H1 (cell line): ENCODE results near the gene CYP26A1. TPM values are rescaled to one million over a fixed set of nuclear protein-coding genes. Genes with fewer than 3 reads are reported as not detected.

ENCODE experiments used
- CTCF ChIA-PET: fragments of 300-600 bp; sonication (Branson Sonifier 250); formaldehyde crosslinking; loops from one replicate; lab custom pipeline; 2021; ENCODE audit not compliant: partially characterized antibody; lab: Charles Lee
- POLR2A ChIA-PET: fragments of 300-600 bp; sonication (Branson Sonifier 250); formaldehyde crosslinking; loops from one replicate; lab custom pipeline; 2021; ENCODE audit warnings: inconsistent platforms; ENCODE audit not compliant: partially characterized antibody; lab: Charles Lee
- DNase-seq, 2 experiments: peaks; one replicate each; pipeline versions ENCODE4 v3.0.0 to v3.0.0-alpha.2; 2010 to 2022; ENCODE audit warnings: low spot score in 2 of 2, low read depth in 1 of 2, mixed read lengths in 1 of 2
- FAIRE-seq: peaks from 2 replicates; lab custom pipeline; 2011; peaks lifted over from hg19 to GRCh38; lab: Jason Lieb, UNC
- H2AFZ ChIP-seq: 2 replicates; pipeline ENCODE4 v1.8.1; 2012; ENCODE audit warnings: low read length, inconsistent platforms
- H2AK5ac ChIP-seq: 2 replicates; pipeline ENCODE4 v1.6.1; 2013; ENCODE audit warnings: low read depth, low read length
- H2BK120ac ChIP-seq: replicated peaks from 2 replicates; pipeline ENCODE3; 2013; ENCODE audit warnings: low read depth, low read length, inconsistent platforms
- H2BK12ac ChIP-seq: 2 replicates; pipeline ENCODE4 v1.6.1; 2013; ENCODE audit warnings: low read depth, low read length
- H2BK15ac ChIP-seq: 2 replicates; pipeline ENCODE4 v1.6.1; 2013; ENCODE audit warnings: low read length
- H2BK20ac ChIP-seq: 2 replicates; pipeline ENCODE4 v1.6.1; 2013; ENCODE audit warnings: low read length
- H2BK5ac ChIP-seq: 2 replicates; pipeline ENCODE4 v1.6.1; 2013; ENCODE audit warnings: low read depth, low read length
- H3K14ac ChIP-seq: 2 replicates; pipeline ENCODE4 v1.6.1; 2013; ENCODE audit warnings: inconsistent platforms; ENCODE audit not compliant: insufficient read length
- H3K18ac ChIP-seq: 2 replicates; pipeline ENCODE4 v1.6.1; 2013; ENCODE audit warnings: low read length; ENCODE audit errors: extremely low read depth
- H3K23ac ChIP-seq: 2 replicates; pipeline ENCODE4 v1.6.1; 2013; ENCODE audit warnings: inconsistent platforms; ENCODE audit not compliant: insufficient read length
- H3K23me2 ChIP-seq: 2 replicates; pipeline ENCODE4 v1.6.1; 2013; ENCODE audit warnings: low read depth, low read length
- H3K27ac ChIP-seq: 2 replicates; pipeline ENCODE4 v1.6.1; 2011; ENCODE audit warnings: low read depth, low read length, inconsistent platforms
- H3K27me3 ChIP-seq, 4 experiments: replicated peaks in 1 of 4; 1 replicate in 1 of 4; 2 replicates in 3 of 4; pipeline versions ENCODE4 v1.6.1 to v1.8.1; 2011 to 2013; ENCODE audit warnings: low read length in 3 of 4, mild to moderate bottlenecking in 3 of 4, inconsistent platforms in 2 of 4, mixed read lengths in 2 of 4, moderate library complexity in 1 of 4; ENCODE audit not compliant: control insufficient read depth in 3 of 4, insufficient read depth in 3 of 4; ENCODE audit errors: extremely low read depth in 1 of 4
- H3K36me3 ChIP-seq, 4 experiments: 2 replicates each; pipeline versions ENCODE4 v1.6.1 to v1.8.1; 2011 to 2013; ENCODE audit warnings: mild to moderate bottlenecking in 4 of 4, low read length in 3 of 4, moderate library complexity in 2 of 4, control low read depth in 1 of 4, inconsistent platforms in 1 of 4; ENCODE audit not compliant: insufficient read depth in 4 of 4, control insufficient read depth in 2 of 4
- H3K4ac ChIP-seq: replicated peaks from 2 replicates; pipeline ENCODE3; 2013; ENCODE audit warnings: low read length, low read depth, mixed read lengths, inconsistent platforms; ENCODE audit not compliant: insufficient read length
- H3K4me1 ChIP-seq, 4 experiments: replicated peaks in 1 of 4; 1 replicate in 1 of 4; 2 replicates in 3 of 4; pipeline versions ENCODE4 v1.6.1 to v1.8.1; 2011 to 2013; ENCODE audit warnings: low read length in 3 of 4, inconsistent platforms in 2 of 4, mixed read lengths in 1 of 4; ENCODE audit not compliant: insufficient read depth in 4 of 4, control insufficient read depth in 3 of 4
- H3K4me2 ChIP-seq, 2 experiments: 2 replicates each; pipeline versions ENCODE4 v1.6.1 to v1.8.1; 2011 to 2013; ENCODE audit warnings: low read depth in 2 of 2, low read length in 2 of 2, control low read depth in 1 of 2, inconsistent platforms in 1 of 2, mild to moderate bottlenecking in 1 of 2; ENCODE audit not compliant: insufficient read depth in 1 of 2
- H3K4me3 ChIP-seq, 4 experiments: fragments of 200-600, 300-600 bp in 1 of 4; sonication (generic), shearing (Covaris generic), sonication (Bioruptor Twin) in 1 of 4; 2 replicates each; pipeline versions ENCODE4 v1.5.1 to v1.8.1; 2011 to 2016; ENCODE audit warnings: low read length in 4 of 4, low read depth in 3 of 4, control low read depth in 2 of 4, inconsistent platforms in 2 of 4, mild to moderate bottlenecking in 2 of 4, mixed read lengths in 1 of 4, moderate library complexity in 1 of 4; ENCODE audit not compliant: insufficient read depth in 2 of 4; ENCODE audit errors: extremely low read depth in 1 of 4
- H3K56ac ChIP-seq: replicated peaks from 2 replicates; pipeline ENCODE3; 2013; ENCODE audit warnings: low read depth, mild to moderate bottlenecking, mixed read lengths, low read length, inconsistent platforms; ENCODE audit not compliant: insufficient read length
- H3K79me1 ChIP-seq: 2 replicates; pipeline ENCODE4 v1.6.1; 2013; ENCODE audit warnings: low read depth, low read length, control low read depth
- H3K79me2 ChIP-seq, 2 experiments: 2 replicates each; pipeline versions ENCODE4 v1.6.1 to v1.8.1; 2012 to 2013; ENCODE audit warnings: low read length in 2 of 2, mild to moderate bottlenecking in 2 of 2, inconsistent platforms in 1 of 2; ENCODE audit not compliant: insufficient read depth in 2 of 2, control insufficient read depth in 1 of 2
- H3K9ac ChIP-seq, 4 experiments: replicated peaks in 1 of 4; 1 replicate in 1 of 4; 2 replicates in 3 of 4; pipeline versions ENCODE4 v1.6.1 to v1.8.1; 2011 to 2013; ENCODE audit warnings: low read depth in 3 of 4, low read length in 3 of 4, control low read depth in 2 of 4, mild to moderate bottlenecking in 2 of 4, moderate library complexity in 2 of 4, inconsistent platforms in 1 of 4; ENCODE audit errors: extremely low read depth in 1 of 4
- H3K9me3 ChIP-seq, 2 experiments: 2 replicates each; pipeline versions ENCODE4 v1.6.1 to v1.8.1; 2012 to 2013; ENCODE audit warnings: mild to moderate bottlenecking in 2 of 2, moderate library complexity in 2 of 2, control low read depth in 1 of 2, inconsistent platforms in 1 of 2, low read depth in 1 of 2, low read length in 1 of 2, mixed read lengths in 1 of 2; ENCODE audit not compliant: insufficient read depth in 2 of 2
- H4K20me1 ChIP-seq, 2 experiments: replicated peaks in 1 of 2; 2 replicates each; pipeline versions ENCODE3 to v1.8.1; 2011 to 2013; ENCODE audit warnings: inconsistent platforms in 2 of 2, low read length in 2 of 2, mild to moderate bottlenecking in 1 of 2; ENCODE audit not compliant: insufficient read depth in 2 of 2, control insufficient read depth in 1 of 2
- H4K5ac ChIP-seq: 2 replicates; pipeline ENCODE4 v1.6.1; 2013; ENCODE audit warnings: low read length, low read depth, mixed read lengths, inconsistent platforms; ENCODE audit not compliant: insufficient read length
- H4K8ac ChIP-seq: 2 replicates; pipeline ENCODE4 v1.8.0; 2013; ENCODE audit warnings: mild to moderate bottlenecking, moderate library complexity, low read length, inconsistent platforms; ENCODE audit not compliant: insufficient read depth; ENCODE audit errors: extremely low read depth
- H4K91ac ChIP-seq: replicated peaks from 2 replicates; pipeline ENCODE3; 2013; ENCODE audit warnings: low read length, mixed read lengths, inconsistent platforms; ENCODE audit not compliant: insufficient read length
- CBX5 ChIP-seq: fragments of 300-800, 300-1000 bp; sonication (generic); IDR thresholded peaks from 2 replicates; pipeline ENCODE4 v1.7.1; 2016; ENCODE audit warnings: antibody characterized with exemption, low read length, low read depth
- CHD1 ChIP-seq: IDR thresholded peaks from 2 replicates; pipeline ENCODE4 v1.6.1; 2012; ENCODE audit warnings: low read depth, low read length, improper control_type of control experiment
- HDAC6 ChIP-seq: IDR thresholded peaks from one replicate; pipeline ENCODE4 v1.7.1; 2012; ENCODE audit warnings: low read depth, mild to moderate bottlenecking, inconsistent platforms, low read length, moderate library complexity
- KDM4A ChIP-seq: IDR thresholded peaks from one replicate; pipeline ENCODE4 v1.7.1; 2012; ENCODE audit warnings: low read depth, mild to moderate bottlenecking, moderate library complexity, low read length, inconsistent platforms; ENCODE audit not compliant: severe bottlenecking
- whole genome bisulfite sequencing, 2 experiments: shearing (Covaris generic) in 1 of 2; methylation state at CpG; one replicate each; pipeline versions ENCODE4 v1.1.6 to v1.1.7; 2013 to 2015; ENCODE audit warnings: low lambda C conversion rate in 2 of 2, mixed read lengths in 2 of 2, inconsistent platforms in 1 of 2, low coverage in 1 of 2, missing lambda C conversion rate in 1 of 2; ENCODE audit not compliant: insufficient replicate concordance in 2 of 2, insufficient coverage in 1 of 2, insufficient read length in 1 of 2; ENCODE audit errors: extremely low coverage in 1 of 2, missing lambda C conversion rate in 1 of 2; 5-methylcytosine and 5-hydroxymethylcytosine counted together
- polyA plus RNA-seq, 7 experiments: library from polyadenylated mRNA; depleted of rRNA in 3 of 7; stranded (reverse) in 5 of 7; unstranded in 2 of 7; fragments of >200 nt in 5 of 7; fragments of 200-250 nt in 2 of 7; gene quantifications; 1 replicate in 5 of 7; 2 replicates in 1 of 7; 4 replicates in 1 of 7; pipeline versions ENCODE4 v1.2.1 to v1.2.3, GENCODE V29; 2011 to 2013; ENCODE audit warnings: missing spikeins in 2 of 7, mixed read lengths in 2 of 7
- total RNA-seq: library from RNA; stranded (reverse); fragmentation: NEBNext Ultra II Directional; extraction: Animal tissue kit (Norgen Biotek cat#: 25700); gene quantifications from 2 replicates; pipeline ENCODE4 v1.2.1, GENCODE V29; 2021

Gene CYP26A1
- total and polyA plus RNA-seq, 2 of the 8 experiments (the other 6 are each of a cell fraction or from before 2014, with no cell fraction given): 5.0 to 9.1 TPM

GRCh38 chr10:93072713-93073538, 767 bp upstream of the CYP26A1 start:
- Histone ChIP-seq H3K4me1 (peaks cover 4 to 38% (median 33%) of the 10 kb centered on the region in 4 experiments), H3K9ac (0 out of 7 replicates have a peak overlapping the region, but pooled peaks of 1 of the 4 experiments have one; percentile 38), H3K18ac (peak overlapping the region; percentile 38; the same call in 1 of the 2 replicates), H2BK12ac (0 out of 2 replicates have a peak overlapping the region, but pooled peaks have one; percentile 3), H3K23me2 (peaks cover 22% of the 10 kb centered on the region), H3K14ac (no peak overlapping the region), H4K91ac (no peak overlapping the region), H3K79me2 (no peaks in the 10 kb centered on the region; a peak in 1 of 4 replicates), H2BK20ac (no peak overlapping the region), H4K8ac (peak overlapping the region; percentile 62; the same call in 1 of the 2 replicates), H4K5ac (no peak overlapping the region), H3K36me3 (peaks cover 0 to 33% (median 1%) of the 10 kb centered on the region in 4 experiments; a peak in 4 of 8 replicates), H4K20me1 (peaks cover 0 to 11% of the 10 kb centered on the region in 2 experiments), H3K4me3 (peak overlapping the region; percentile 66 to 83 (median 69)), H2AFZ (no peak overlapping the region), H2AK5ac (no peak overlapping the region), H3K56ac (no peak overlapping the region), H3K4me2 (peak overlapping the region; percentile 95 to 99), H3K27me3 (peaks cover 79 to 91% (median 90%) of the 10 kb centered on the region in 4 experiments), H2BK5ac (no peak overlapping the region), H3K9me3 (no peaks in the 10 kb centered on the region), H2BK15ac (no peak overlapping the region), H3K79me1 (no peaks in the 10 kb centered on the region), H3K4ac (no peak overlapping the region), H2BK120ac (peak overlapping the region; percentile 37), H3K23ac (no peak overlapping the region), H3K27ac (no peak overlapping the region)
- WGBS, 2 experiments: 8% methylated on average over 34 of the region's 34 CpGs; no CpG with 5 or more reads in 1 of the 2 experiments
- DNase-seq: no peak
- ChIA-PET CTCF (interaction anchor here (0.8 to 18.5 kb wide), 9 partner anchors 10 to 303 kb away, joined by 3 to 363 read pairs (median 5); partner anchors contain the start of gene CYP26C1), POLR2A (interaction anchor here (5.3 kb wide), 1 partner anchor 9 kb away, joined by 26 read pairs; no protein-coding TSS in a partner anchor)
- FAIRE-seq: no peak
- TF ChIP-seq HDAC6: no peak
- TF ChIP-seq CHD1: no peak
- TF ChIP-seq CBX5: no peak
- no peak for TF ChIP-seq KDM4A
